ENCODE measurements around the gene HSDL2.

Gene HSDL2

DNA sequence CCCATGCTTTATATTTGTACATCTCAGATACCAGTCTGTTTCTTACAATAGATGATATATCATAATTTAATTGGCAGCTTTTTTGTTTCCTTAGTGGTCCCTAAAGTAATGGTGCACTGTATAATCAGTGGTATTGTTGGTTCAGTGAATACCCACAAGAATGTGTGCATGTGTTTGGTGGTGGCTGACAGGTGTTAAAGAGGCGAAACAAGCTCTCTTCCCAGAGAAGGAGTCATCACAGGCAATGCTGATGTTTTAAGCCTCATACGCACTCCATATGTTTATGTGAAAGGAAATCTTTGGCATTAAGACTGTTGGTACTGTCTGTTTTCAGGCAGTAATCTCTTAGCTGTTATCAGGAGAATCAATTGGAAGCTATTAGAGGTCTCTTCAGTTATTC, 57.5 kb downstream of the HSDL2 start:
- TF ChIP-seq, protein P1, sequence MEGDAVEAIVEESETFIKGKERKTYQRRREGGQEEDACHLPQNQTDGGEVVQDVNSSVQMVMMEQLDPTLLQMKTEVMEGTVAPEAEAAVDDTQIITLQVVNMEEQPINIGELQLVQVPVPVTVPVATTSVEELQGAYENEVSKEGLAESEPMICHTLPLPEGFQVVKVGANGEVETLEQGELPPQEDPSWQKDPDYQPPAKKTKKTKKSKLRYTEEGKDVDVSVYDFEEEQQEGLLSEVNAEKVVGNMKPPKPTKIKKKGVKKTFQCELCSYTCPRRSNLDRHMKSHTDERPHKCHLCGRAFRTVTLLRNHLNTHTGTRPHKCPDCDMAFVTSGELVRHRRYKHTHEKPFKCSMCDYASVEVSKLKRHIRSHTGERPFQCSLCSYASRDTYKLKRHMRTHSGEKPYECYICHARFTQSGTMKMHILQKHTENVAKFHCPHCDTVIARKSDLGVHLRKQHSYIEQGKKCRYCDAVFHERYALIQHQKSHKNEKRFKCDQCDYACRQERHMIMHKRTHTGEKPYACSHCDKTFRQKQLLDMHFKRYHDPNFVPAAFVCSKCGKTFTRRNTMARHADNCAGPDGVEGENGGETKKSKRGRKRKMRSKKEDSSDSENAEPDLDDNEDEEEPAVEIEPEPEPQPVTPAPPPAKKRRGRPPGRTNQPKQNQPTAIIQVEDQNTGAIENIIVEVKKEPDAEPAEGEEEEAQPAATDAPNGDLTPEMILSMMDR (IDR thresholded peaks at IDR 0.05; ENCODE audit: low read depth, low read length, missing control alignments) = no peak
- in situ Hi-C loops (cut with HindIII; ENCODE audit: low pct_ligation_motif_present, low sequenced_read_pairs) = no loop called here
- Histone ChIP-seq H3K27ac (no peak overlapping the region), H3K27me3 (replicated peaks) (no peaks in the 10 kb centered on the region), H3K36me3 (replicated peaks) (peaks cover 2% of the 10 kb centered on the region), H3K4me3 (ENCODE audit: low read depth, low read length) (no peak overlapping the region)
- DNase-seq = no peak

DNA sequence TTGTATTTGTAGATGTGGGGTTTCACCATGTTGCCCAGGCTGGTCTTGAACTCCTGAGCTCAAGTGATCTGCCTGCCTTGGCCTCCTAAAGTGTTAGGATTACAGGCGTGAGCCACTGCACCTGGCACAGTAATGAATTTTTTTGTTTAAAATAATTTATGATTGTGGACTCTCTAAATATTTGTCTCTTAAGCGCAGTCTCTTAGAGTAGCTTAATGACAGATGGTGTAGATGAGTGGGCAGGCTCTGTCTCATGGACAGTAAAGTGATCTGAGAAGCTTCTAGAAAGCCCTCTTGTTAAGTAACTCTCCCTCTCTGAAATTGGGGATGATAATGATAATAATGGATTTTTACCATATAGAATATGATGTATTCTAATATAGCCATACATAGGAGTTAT, 59.3 kb downstream of the HSDL2 start:
- no peak overlapping the region for H3K27ac ChIP-seq
- H3K36me3 ChIP-seq (replicated peaks) = peaks cover 2% of the 10 kb centered on the region
- DNase-seq = no peak
- H3K4me3 ChIP-seq (ENCODE audit: low read depth, low read length) = no peak overlapping the region
- no peaks in the 10 kb centered on the region for H3K27me3 ChIP-seq (replicated peaks)
- in situ Hi-C loops (cut with HindIII; ENCODE audit: low pct_ligation_motif_present, low sequenced_read_pairs) = no loop called here
- TF ChIP-seq, protein P1 (IDR thresholded peaks at IDR 0.05; ENCODE audit: low read depth, low read length, missing control alignments) = no peak

DNA sequence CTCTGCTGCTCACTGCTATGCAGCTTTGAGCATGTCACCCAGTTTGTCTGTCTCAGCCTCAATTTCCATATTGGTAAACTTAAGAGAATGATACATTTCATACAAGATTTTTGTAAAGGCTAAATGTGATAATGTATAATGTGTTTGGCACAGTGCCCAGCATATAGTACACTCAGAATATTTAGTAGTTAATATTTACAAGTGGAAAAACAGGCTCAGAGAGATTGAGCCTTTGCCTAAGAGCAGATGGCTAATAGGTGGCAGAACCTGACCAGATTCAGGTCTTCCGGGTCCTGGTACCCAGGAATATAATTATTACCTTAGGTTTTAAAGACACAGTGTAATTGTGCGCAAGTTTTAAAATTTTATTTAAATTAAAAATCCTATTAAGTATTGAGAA, 59.9 kb downstream of the HSDL2 start:
- Histone ChIP-seq H3K36me3 (replicated peaks) (peaks cover 2% of the 10 kb centered on the region), H3K27me3 (replicated peaks) (no peaks in the 10 kb centered on the region), H3K4me3 (ENCODE audit: low read depth, low read length) (no peak overlapping the region), H3K27ac (no peak overlapping the region)
- in situ Hi-C loops (cut with HindIII; ENCODE audit: low pct_ligation_motif_present, low sequenced_read_pairs) = no loop called here
- TF ChIP-seq, protein P1 (IDR thresholded peaks at IDR 0.05; ENCODE audit: low read depth, low read length, missing control alignments) = no peak
- no peak for DNase-seq

DNA sequence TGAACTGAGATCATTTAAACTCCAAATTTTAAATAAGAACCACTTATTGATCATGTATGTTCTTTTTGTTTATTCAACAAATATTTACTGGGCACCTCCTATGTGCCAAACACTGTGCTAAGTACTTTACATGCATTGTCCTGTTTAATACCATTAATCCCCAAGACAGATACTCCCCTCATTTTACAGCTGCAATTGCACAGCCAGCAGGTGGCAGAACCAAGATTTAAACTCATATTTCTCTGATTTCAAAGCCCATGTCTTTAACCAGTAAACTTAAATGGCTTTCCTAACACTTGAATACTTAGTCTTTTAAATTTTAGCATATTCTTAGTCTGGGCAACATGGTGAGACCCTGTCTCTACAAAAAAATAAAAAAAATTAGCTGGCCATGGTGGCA, 63.3 kb downstream of the HSDL2 start:
- peak; percentile 14 for DNase-seq

DNA sequence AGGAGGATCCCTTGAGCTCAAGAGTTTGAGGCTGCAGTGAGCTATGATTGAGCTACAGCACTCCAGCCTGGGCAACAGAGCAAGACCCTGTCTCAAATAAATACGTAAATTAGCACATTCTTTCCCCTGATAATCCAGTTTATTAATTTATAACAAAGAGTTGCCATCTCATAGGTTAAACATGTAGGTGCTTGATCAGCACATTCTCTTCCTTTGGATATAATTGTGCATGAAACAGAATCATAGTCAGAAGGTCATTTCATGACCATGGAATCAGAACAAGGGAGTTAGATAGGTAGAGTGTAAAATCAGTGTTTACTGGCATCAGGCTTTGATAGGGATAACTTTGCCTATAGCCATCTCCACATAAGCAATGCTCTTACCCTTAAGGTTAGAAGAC, 63.7 kb downstream of the HSDL2 start:
- Histone ChIP-seq H3K27ac (no peak overlapping the region), H3K27me3 (replicated peaks) (no peaks in the 10 kb centered on the region), H3K36me3 (replicated peaks) (peaks cover 2% of the 10 kb centered on the region), H3K4me3 (ENCODE audit: low read depth, low read length) (no peak overlapping the region)
- TF ChIP-seq, protein P1 (IDR thresholded peaks at IDR 0.05; ENCODE audit: low read depth, low read length, missing control alignments) = no peak
- no peak for DNase-seq
- in situ Hi-C loops (cut with HindIII; ENCODE audit: low pct_ligation_motif_present, low sequenced_read_pairs) = no loop called here

More for the DNA sequence above, 63.3 kb downstream of the HSDL2 start:
- in situ Hi-C loops (cut with HindIII; ENCODE audit: low pct_ligation_motif_present, low sequenced_read_pairs) = no loop called here
- Histone ChIP-seq H3K36me3 (replicated peaks) (peaks cover 2% of the 10 kb centered on the region), H3K4me3 (ENCODE audit: low read depth, low read length) (no peak overlapping the region), H3K27me3 (replicated peaks) (no peaks in the 10 kb centered on the region), H3K27ac (no peak overlapping the region)
- TF ChIP-seq, protein P1 (IDR thresholded peaks at IDR 0.05; ENCODE audit: low read depth, low read length, missing control alignments) = peak; percentile 70

DNA sequence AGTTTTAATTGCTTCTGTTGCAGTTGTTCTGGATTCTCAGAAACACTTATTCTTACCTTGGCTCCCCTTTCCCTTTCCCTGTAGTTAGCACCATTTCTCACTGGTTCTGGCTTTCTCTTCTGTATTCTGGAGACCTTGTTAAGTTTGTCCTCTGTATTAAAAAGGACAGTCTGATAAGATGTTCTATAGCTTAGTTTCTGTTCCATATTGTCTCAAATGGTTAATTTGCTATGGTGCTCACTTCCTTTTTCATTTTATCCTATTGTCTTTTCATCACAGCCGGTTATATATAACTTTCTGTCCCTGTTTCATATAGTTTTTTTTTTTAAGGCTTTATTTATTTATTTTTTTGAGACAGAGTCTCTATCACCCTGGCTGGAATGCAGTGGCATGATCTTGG, 65.3 kb downstream of the HSDL2 start:
- no peak for DNase-seq
- Histone ChIP-seq H3K4me3 (ENCODE audit: low read depth, low read length) (no peak overlapping the region), H3K27ac (no peak overlapping the region), H3K36me3 (replicated peaks) (peaks cover 2% of the 10 kb centered on the region), H3K27me3 (replicated peaks) (no peaks in the 10 kb centered on the region)
- TF ChIP-seq, protein P1 (IDR thresholded peaks at IDR 0.05; ENCODE audit: low read depth, low read length, missing control alignments) = no peak
- in situ Hi-C loops (cut with HindIII; ENCODE audit: low pct_ligation_motif_present, low sequenced_read_pairs) = no loop called here

Measured in brain microvascular endothelial cell (primary cell).